Measurements from ENCODE around the gene HDGFL2.

Gene HDGFL2

DNA sequence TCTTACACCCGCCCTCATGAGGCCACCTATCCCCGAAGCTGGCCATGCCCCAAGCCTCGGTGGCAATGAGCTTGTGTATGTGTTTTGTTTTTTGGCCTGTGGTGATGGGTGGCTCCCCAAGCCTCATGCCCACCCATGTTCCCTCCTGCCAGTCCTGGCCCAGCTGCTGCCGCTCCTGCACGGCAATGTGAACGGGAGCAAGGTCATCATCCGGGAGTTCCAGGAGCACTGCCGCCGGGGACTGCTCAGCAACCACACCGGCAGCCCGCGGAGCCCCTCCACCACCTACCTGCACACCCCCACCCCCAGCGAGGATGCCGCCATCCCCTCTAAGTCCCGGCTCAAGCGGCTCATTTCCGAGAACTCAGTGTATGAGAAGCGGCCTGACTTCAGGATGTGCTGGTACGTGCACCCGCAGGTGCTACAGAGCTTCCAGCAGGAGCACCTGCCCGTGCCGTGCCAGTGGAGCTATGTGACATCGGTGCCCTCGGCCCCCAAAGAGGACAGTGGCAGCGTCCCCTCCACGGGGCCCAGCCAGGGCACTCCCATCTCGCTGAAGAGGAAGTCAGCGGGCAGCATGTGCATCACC, 39.1 kb upstream of the HDGFL2 start:
- H3K27ac ChIP-seq (ENCODE audit: low read depth, low read length), result peak overlapping the region; percentile 78
- no peak overlapping the region for H3K4me3 ChIP-seq (ENCODE audit: low read length)
- 0 out of 2 replicates have a peak, but pooled peaks cover 5% of the 10 kb centered on the region for H4K20me1 ChIP-seq (ENCODE audit: control insufficient read depth, insufficient read depth, low read depth, low read length)
- peaks cover 93% of the 10 kb centered on the region for H3K36me3 ChIP-seq (ENCODE audit: control insufficient read depth, low read length)
- H3K9me3 ChIP-seq (ENCODE audit: control insufficient read depth, insufficient read depth, low read length), result no peaks in the 10 kb centered on the region
- no peaks in the 10 kb centered on the region for H3K27me3 ChIP-seq (ENCODE audit: control insufficient read depth, low read length)
- peaks cover 51% of the 10 kb centered on the region for H3K4me1 ChIP-seq (ENCODE audit: control insufficient read depth, low read length)
- no peaks in the 10 kb centered on the region for H3F3A ChIP-seq (ENCODE audit: control insufficient read depth, insufficient read depth)
- no peaks in the 10 kb centered on the region for H3K9me2 ChIP-seq (replicated peaks; ENCODE audit: control insufficient read depth, low read length)
- H3K79me2 ChIP-seq (ENCODE audit: control insufficient read depth, low read length), result peaks cover 80% of the 10 kb centered on the region
- H3K4me2 ChIP-seq (ENCODE audit: low read length), result no peak overlapping the region
- no peak for TF ChIP-seq EZH2phosphoT487 (IDR thresholded peaks at IDR 0.05; ENCODE audit: borderline replicate concordance, low read length)
- TF ChIP-seq, protein P1, sequence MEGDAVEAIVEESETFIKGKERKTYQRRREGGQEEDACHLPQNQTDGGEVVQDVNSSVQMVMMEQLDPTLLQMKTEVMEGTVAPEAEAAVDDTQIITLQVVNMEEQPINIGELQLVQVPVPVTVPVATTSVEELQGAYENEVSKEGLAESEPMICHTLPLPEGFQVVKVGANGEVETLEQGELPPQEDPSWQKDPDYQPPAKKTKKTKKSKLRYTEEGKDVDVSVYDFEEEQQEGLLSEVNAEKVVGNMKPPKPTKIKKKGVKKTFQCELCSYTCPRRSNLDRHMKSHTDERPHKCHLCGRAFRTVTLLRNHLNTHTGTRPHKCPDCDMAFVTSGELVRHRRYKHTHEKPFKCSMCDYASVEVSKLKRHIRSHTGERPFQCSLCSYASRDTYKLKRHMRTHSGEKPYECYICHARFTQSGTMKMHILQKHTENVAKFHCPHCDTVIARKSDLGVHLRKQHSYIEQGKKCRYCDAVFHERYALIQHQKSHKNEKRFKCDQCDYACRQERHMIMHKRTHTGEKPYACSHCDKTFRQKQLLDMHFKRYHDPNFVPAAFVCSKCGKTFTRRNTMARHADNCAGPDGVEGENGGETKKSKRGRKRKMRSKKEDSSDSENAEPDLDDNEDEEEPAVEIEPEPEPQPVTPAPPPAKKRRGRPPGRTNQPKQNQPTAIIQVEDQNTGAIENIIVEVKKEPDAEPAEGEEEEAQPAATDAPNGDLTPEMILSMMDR (IDR thresholded peaks at IDR 0.05; ENCODE audit: low read depth, low read length, poor library complexity, severe bottlenecking), result no peak

DNA sequence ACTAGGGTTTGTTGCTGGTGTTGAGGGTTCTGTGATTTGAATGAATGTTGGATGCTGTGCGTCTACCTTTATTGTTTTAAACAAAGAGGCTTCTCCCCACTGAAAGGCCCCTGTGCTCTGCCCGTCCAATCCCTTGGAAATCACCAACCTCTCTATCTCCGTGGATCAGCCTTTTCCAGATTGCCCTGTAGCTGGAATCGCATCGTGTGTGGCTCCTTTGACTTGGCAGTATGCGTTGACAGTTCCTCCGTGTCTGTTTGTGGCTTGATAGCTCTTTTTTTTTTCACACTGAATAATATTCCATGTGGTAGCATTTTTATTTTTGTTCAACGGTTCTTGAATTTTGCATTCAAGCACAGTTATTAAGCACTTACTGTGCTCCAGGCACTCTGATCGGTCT, 37.7 kb upstream of the HDGFL2 start:
- H4K20me1 ChIP-seq (ENCODE audit: control insufficient read depth, insufficient read depth, low read depth, low read length), result peaks cover 8% of the 10 kb centered on the region; the same call in 1 of the 2 replicates
- no peak overlapping the region for H3K4me2 ChIP-seq (ENCODE audit: low read length)
- peaks cover 79% of the 10 kb centered on the region for H3K79me2 ChIP-seq (ENCODE audit: control insufficient read depth, low read length)
- TF ChIP-seq, protein P1 (IDR thresholded peaks at IDR 0.05; ENCODE audit: low read depth, low read length, poor library complexity, severe bottlenecking), result no peak
- TF ChIP-seq EZH2phosphoT487 (IDR thresholded peaks at IDR 0.05; ENCODE audit: borderline replicate concordance, low read length), result no peak
- H3K9me3 ChIP-seq (ENCODE audit: control insufficient read depth, insufficient read depth, low read length), result no peaks in the 10 kb centered on the region
- H3K27me3 ChIP-seq (ENCODE audit: control insufficient read depth, low read length), result no peaks in the 10 kb centered on the region
- H3F3A ChIP-seq (ENCODE audit: control insufficient read depth, insufficient read depth), result no peaks in the 10 kb centered on the region
- H3K9me2 ChIP-seq (replicated peaks; ENCODE audit: control insufficient read depth, low read length), result no peaks in the 10 kb centered on the region
- H3K4me1 ChIP-seq (ENCODE audit: control insufficient read depth, low read length), result peaks cover 40% of the 10 kb centered on the region
- H3K27ac ChIP-seq (ENCODE audit: low read depth, low read length), result no peak overlapping the region; the same call in 1 of the 2 replicates
- peaks cover 89% of the 10 kb centered on the region for H3K36me3 ChIP-seq (ENCODE audit: control insufficient read depth, low read length)
- H3K4me3 ChIP-seq (ENCODE audit: low read length), result no peak overlapping the region

DNA sequence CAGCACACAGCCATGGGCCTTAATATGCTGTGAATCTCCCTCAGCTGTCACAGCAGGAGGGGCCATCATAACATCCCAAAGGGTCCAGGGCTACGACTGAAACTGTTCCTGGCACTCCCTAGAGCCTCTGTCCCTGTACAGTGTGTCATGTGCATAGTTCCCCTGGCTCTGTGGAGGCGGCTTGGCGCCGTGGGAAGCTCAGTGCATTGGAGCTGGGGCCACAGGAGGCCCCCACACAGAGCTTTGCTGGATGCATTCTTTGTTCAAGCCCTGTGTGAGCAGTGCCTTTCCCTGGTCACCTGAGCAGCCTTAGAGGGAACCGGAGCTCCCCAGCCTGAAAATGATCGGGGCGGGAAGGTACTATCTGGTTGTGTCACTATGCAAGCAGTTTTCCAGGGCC, 35.9 kb upstream of the HDGFL2 start:
- H3K4me2 ChIP-seq (ENCODE audit: low read length), result no peak overlapping the region
- no peaks in the 10 kb centered on the region for H3K9me2 ChIP-seq (replicated peaks; ENCODE audit: control insufficient read depth, low read length)
- H3K79me2 ChIP-seq (ENCODE audit: control insufficient read depth, low read length), result peaks cover 75% of the 10 kb centered on the region
- peaks cover 21% of the 10 kb centered on the region for H3K4me1 ChIP-seq (ENCODE audit: control insufficient read depth, low read length)
- H3K9me3 ChIP-seq (ENCODE audit: control insufficient read depth, insufficient read depth, low read length), result no peaks in the 10 kb centered on the region
- H3K4me3 ChIP-seq (ENCODE audit: low read length), result no peak overlapping the region
- H3F3A ChIP-seq (ENCODE audit: control insufficient read depth, insufficient read depth), result no peaks in the 10 kb centered on the region
- no peak overlapping the region for H3K27ac ChIP-seq (ENCODE audit: low read depth, low read length)
- H3K36me3 ChIP-seq (ENCODE audit: control insufficient read depth, low read length), result peaks cover 85% of the 10 kb centered on the region
- TF ChIP-seq, protein P1 (IDR thresholded peaks at IDR 0.05; ENCODE audit: low read depth, low read length, poor library complexity, severe bottlenecking), result no peak
- no peak for TF ChIP-seq EZH2phosphoT487 (IDR thresholded peaks at IDR 0.05; ENCODE audit: borderline replicate concordance, low read length)
- H3K27me3 ChIP-seq (ENCODE audit: control insufficient read depth, low read length), result no peaks in the 10 kb centered on the region
- peaks cover 7% of the 10 kb centered on the region; the same call in 1 of the 2 replicates for H4K20me1 ChIP-seq (ENCODE audit: control insufficient read depth, insufficient read depth, low read depth, low read length)

Measured in DOHH2 (cell line).